CD4-positive, alpha-beta T cell treated with Interleukin-2 at 100 ng/mL for 4 hours (primary cell): ENCODE data around the gene HOXB5.

Source experiments
- DNase-seq: peaks from one replicate; pipeline ENCODE4 v3.0.0-alpha.2; 2020; ENCODE audit warnings: low spot score

The HOXB5 gene

GRCh38 chr17:48571826-48572417, 21.7 kb downstream of the HOXB5 start:
- DNase-seq, result no peak

GRCh38 chr17:48571024-48571818, 22.4 kb downstream of the HOXB5 start:
- no peak for DNase-seq

GRCh38 chr17:48570325-48571023, 23.1 kb downstream of the HOXB5 start:
- DNase-seq, result no peak

- no peak for DNase-seq
These were observed 23.8 kb downstream of the HOXB5 start for GRCh38 chr17:48569674-48570324.

GRCh38 chr17:48569240-48569582, 24.4 kb downstream of the HOXB5 start:
- DNase-seq, result no peak

- no peak for DNase-seq
These were observed 24.9 kb downstream of the HOXB5 start for GRCh38 chr17:48568499-48569239.

GRCh38 chr17:48567646-48568354, 25.8 kb downstream of the HOXB5 start:
- no peak for DNase-seq

GRCh38 chr17:48567209-48567608, 26.4 kb downstream of the HOXB5 start:
- DNase-seq, result no peak

- no peak for DNase-seq
These were observed 26.9 kb downstream of the HOXB5 start for GRCh38 chr17:48566717-48567116.

- DNase-seq, result no peak
These were observed 27.5 kb downstream of the HOXB5 start for GRCh38 chr17:48565925-48566710.

GRCh38 chr17:48565022-48565554, 28.5 kb downstream of the HOXB5 start:
- DNase-seq, result no peak

- no peak for DNase-seq
These were observed 29.2 kb downstream of the HOXB5 start for GRCh38 chr17:48564188-48565021.

GRCh38 chr17:48563867-48564187, 29.8 kb downstream of the HOXB5 start:
- DNase-seq, result no peak

- DNase-seq, result no peak
These were observed 30.2 kb downstream of the HOXB5 start for GRCh38 chr17:48563385-48563838.

- no peak for DNase-seq
These were observed 30.6 kb downstream of the HOXB5 start for GRCh38 chr17:48562934-48563333.

GRCh38 chr17:48561884-48562810, 31.4 kb downstream of the HOXB5 start:
- DNase-seq, result no peak

GRCh38 chr17:48559840-48560817, 33.5 kb downstream of the HOXB5 start:
- DNase-seq, result no peak
